ENCODE results near the gene FAM170B.
A peak's percentile ranks its signal among the peaks of the same experiment; 100 is the strongest.

Gene FAM170B

GRCh38 chr10:49144058-49144720 lies 10.4 kb upstream of the FAM170B start:
- TF ChIP-seq CTCF (conservative IDR thresholded peaks at IDR 0.05; ENCODE audit: control insufficient read depth, insufficient read depth, low read depth, low read length): no peak
- DNase-seq (ENCODE audit: low read depth): peak; percentile 72
- H3K4me3 ChIP-seq (ENCODE audit: control insufficient read depth, low read depth, low read length): no peak overlapping the region

GRCh38 chr10:49143249-49143648 lies 9.4 kb upstream of the FAM170B start:
- DNase-seq (ENCODE audit: low read depth): no peak
- TF ChIP-seq CTCF (conservative IDR thresholded peaks at IDR 0.05; ENCODE audit: control insufficient read depth, insufficient read depth, low read depth, low read length): no peak
- H3K4me3 ChIP-seq (ENCODE audit: control insufficient read depth, low read depth, low read length): no peak overlapping the region

GRCh38 chr10:49141541-49142332 lies 7.9 kb upstream of the FAM170B start:
- no peak for TF ChIP-seq CTCF (conservative IDR thresholded peaks at IDR 0.05; ENCODE audit: control insufficient read depth, insufficient read depth, low read depth, low read length)
- no peak for DNase-seq (ENCODE audit: low read depth)
- H3K4me3 ChIP-seq (ENCODE audit: control insufficient read depth, low read depth, low read length): no peak overlapping the region

- H3K4me3 ChIP-seq (ENCODE audit: control insufficient read depth, low read depth, low read length): no peak overlapping the region
- peak; percentile 63 for DNase-seq (ENCODE audit: low read depth)
- no peak for TF ChIP-seq CTCF (conservative IDR thresholded peaks at IDR 0.05; ENCODE audit: control insufficient read depth, insufficient read depth, low read depth, low read length)
These were observed 6.7 kb upstream of the FAM170B start for GRCh38 chr10:49140304-49141177.

- DNase-seq (ENCODE audit: low read depth): peak; percentile 99
- TF ChIP-seq CTCF (conservative IDR thresholded peaks at IDR 0.05; ENCODE audit: control insufficient read depth, insufficient read depth, low read depth, low read length): no peak
- no peak overlapping the region for H3K4me3 ChIP-seq (ENCODE audit: control insufficient read depth, low read depth, low read length)
These were observed 6.0 kb upstream of the FAM170B start for GRCh38 chr10:49139846-49140195.

- no peak overlapping the region for H3K4me3 ChIP-seq (ENCODE audit: control insufficient read depth, low read depth, low read length)
- no peak for TF ChIP-seq CTCF (conservative IDR thresholded peaks at IDR 0.05; ENCODE audit: control insufficient read depth, insufficient read depth, low read depth, low read length)
- peak; percentile 88 for DNase-seq (ENCODE audit: low read depth)
These were observed 5.4 kb upstream of the FAM170B start for GRCh38 chr10:49139028-49139845.
